IgD-negative memory B cell (primary cell): ENCODE results near the gene MAP1A. TPM values are rescaled to one million over a fixed set of nuclear protein-coding genes. Genes with fewer than 3 reads are reported as not detected.
"Not testable (repeated sequence)": the region's sequence is repeated elsewhere in the genome, so short reads cannot be mapped to it uniquely, and the experiment has no call there.

ENCODE experiments used
- H3K27ac Mint-ChIP-seq, 3 donors: one replicate each; pipeline ENCODE4 v1.8.0; 2020 to 2022; ENCODE audit warnings: mild to moderate bottlenecking in 3 of 3, mixed read lengths in 3 of 3, moderate library complexity in 1 of 3
- H3K27me3 Mint-ChIP-seq: one replicate; pipeline ENCODE4 v1.8.0; 2021; ENCODE audit warnings: mixed read lengths
- H3K36me3 Mint-ChIP-seq: one replicate; pipeline ENCODE4 v1.8.0; 2020; ENCODE audit warnings: mild to moderate bottlenecking, mixed read lengths
- H3K4me1 Mint-ChIP-seq, 3 donors: one replicate each; pipeline ENCODE4 v1.8.0; 2020 to 2022; ENCODE audit warnings: mixed read lengths in 3 of 3, mild to moderate bottlenecking in 1 of 3
- H3K4me3 Mint-ChIP-seq, 4 donors: one replicate each; pipeline ENCODE4 v1.8.0; 2020 to 2022; ENCODE audit warnings: mild to moderate bottlenecking in 4 of 4, mixed read lengths in 4 of 4, moderate library complexity in 3 of 4
- H3K9me3 Mint-ChIP-seq, 3 donors: one replicate each; pipeline ENCODE4 v1.8.0; 2020 to 2021; ENCODE audit warnings: mixed read lengths in 3 of 3, mild to moderate bottlenecking in 1 of 3
- polyA plus RNA-seq: library from polyadenylated mRNA; unstranded; fragments of 300-500 nt; fragmentation: Illumina TruSeq; gene quantifications from one replicate; pipeline ENCODE4 v1.2.3, GENCODE V29; 2021

Gene MAP1A
- polyA plus RNA-seq, 1 donor from 2014 or later, result not detected

DNA sequence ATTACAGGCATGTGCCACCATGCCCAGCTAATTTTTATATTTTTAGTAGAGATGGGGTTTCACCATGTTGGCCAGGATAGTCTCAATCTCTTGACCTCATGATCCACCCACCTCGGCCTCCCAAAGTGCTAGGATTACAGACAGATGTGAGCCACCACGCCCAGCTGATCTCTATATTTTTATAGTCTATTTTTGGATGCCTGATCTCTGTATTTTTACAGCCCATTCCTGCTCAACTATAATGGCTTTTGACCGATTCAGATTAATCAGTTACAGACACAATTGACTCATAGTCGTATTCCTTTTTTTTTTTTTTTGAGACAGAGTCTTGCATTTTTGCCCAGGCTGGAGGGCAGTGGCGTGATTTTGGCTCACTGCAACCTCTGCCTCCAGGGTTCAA, 15.4 kb downstream of the MAP1A start:
- H3K27me3 Mint-ChIP-seq, H3K36me3 Mint-ChIP-seq, H3K4me1 Mint-ChIP-seq, H3K27ac Mint-ChIP-seq, H3K9me3 Mint-ChIP-seq, H3K4me3 Mint-ChIP-seq: not testable (repeated sequence)

DNA sequence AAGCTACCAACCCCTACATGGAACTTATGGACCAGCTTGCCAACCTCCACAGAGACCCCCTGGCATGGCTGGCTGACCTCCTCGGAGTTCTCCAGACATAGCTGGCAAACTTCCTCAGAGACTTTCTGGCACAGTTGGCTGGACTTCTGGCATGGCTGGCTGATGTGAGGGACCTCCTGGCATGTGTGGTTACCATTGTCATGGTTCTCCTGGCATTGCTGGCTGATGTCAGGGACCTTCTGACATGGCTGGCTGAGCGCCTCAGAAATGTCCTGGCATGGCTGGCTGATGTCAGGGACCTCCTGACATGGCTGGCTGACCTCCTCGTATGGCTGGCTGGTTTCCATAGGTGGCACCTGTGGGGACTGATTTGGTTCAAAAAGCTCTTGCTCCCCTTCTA, 17.5 kb downstream of the MAP1A start:
- no peak overlapping the region for H3K4me3 Mint-ChIP-seq
- peaks cover 10% of the 10 kb centered on the region for H3K36me3 Mint-ChIP-seq
- H3K27ac Mint-ChIP-seq, result no peak overlapping the region
- H3K4me1 Mint-ChIP-seq, result no peaks in the 10 kb centered on the region
- H3K27me3 Mint-ChIP-seq, result no peaks in the 10 kb centered on the region
- H3K9me3 Mint-ChIP-seq, result no peaks in the 10 kb centered on the region

DNA sequence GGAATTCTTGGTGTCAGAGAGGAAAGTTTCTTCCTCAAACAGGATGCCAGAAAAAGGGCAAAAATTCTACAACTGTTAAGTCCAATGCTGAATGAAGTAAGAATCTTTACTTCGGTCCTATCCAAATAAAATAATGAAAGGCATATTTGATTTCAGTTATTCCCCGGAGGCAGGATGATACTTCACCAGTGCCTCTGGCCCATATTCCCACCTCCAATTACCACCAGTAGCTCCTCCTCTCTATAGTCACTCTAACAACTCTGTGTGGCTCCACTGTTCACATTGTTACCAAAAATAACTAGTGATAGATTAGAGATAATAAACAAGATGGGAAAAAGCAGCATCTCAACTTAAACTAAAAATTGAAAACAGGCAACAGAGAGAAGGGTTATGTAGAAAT, 20.7 kb downstream of the MAP1A start:
- no peaks in the 10 kb centered on the region for H3K9me3 Mint-ChIP-seq

DNA sequence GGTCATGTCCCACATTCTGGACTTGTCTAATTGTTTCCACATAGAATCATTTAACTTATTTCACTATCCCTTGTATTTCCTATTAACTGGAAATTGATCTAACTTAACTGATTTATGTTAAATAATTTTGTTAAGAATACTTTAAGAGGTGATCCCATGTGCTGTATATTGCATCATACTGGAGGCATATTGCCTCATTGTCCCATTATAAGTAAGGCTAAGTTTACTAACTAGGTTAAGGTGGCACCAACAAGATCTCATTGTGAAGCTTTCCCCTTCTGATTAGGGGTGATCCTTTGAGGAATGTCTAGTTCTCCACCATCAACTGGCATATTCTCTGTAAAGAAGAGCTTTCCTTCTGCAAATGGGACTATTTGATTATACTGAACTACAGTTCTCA, 24.4 kb downstream of the MAP1A start:
- no peak overlapping the region for H3K4me3 Mint-ChIP-seq
- H3K27me3 Mint-ChIP-seq, result no peaks in the 10 kb centered on the region
- no peaks in the 10 kb centered on the region for H3K9me3 Mint-ChIP-seq
- peaks cover 5% of the 10 kb centered on the region for H3K36me3 Mint-ChIP-seq
- no peaks in the 10 kb centered on the region for H3K4me1 Mint-ChIP-seq
- no peak overlapping the region for H3K27ac Mint-ChIP-seq

More for the DNA sequence above, 20.7 kb downstream of the MAP1A start:
- H3K27me3 Mint-ChIP-seq, result no peaks in the 10 kb centered on the region
- H3K36me3 Mint-ChIP-seq, result peaks cover 11% of the 10 kb centered on the region
- no peak overlapping the region for H3K4me3 Mint-ChIP-seq
- H3K27ac Mint-ChIP-seq, result no peak overlapping the region
- H3K4me1 Mint-ChIP-seq, result no peaks in the 10 kb centered on the region

DNA sequence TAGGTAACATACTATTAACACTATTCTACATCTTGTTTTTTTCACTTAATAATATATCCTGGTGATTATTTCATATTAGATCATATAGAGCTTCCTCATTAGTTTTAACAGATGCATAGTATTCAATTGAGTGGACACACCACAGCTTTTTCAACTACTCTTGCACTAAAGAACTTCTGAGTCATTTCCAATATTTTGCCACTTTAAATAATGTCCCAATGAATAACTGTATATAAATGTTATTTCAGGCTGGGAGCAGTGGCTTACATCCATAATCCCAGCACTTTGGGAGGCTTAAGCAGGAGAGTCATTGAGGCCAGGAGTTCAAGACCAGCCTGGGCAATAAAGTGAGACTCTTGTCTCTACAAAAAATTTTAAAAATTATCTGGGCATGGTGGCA, 26.9 kb downstream of the MAP1A start:
- no peaks in the 10 kb centered on the region for H3K27me3 Mint-ChIP-seq
- H3K36me3 Mint-ChIP-seq, result peaks cover 16% of the 10 kb centered on the region

DNA sequence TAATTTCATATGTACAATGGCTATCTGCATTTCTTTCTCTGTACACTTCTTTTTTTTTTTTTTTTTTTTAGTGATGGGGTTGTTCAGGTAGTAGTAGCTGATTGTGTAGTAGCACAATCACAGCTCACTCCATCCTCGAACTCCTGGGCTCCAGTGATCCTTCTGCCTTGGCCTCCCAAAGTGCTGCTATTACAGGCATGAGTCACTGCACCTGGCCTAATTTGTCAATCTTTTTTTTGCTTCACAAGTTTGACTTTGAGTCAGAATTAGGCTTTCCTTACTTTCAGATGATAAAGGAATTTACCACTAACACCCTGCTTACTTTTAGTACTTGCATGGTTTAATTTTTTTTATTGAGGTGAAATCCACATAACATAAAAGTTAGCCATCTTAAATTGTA, 28.0 kb downstream of the MAP1A start:
- Mint-ChIP-seq H3K9me3 (no peaks in the 10 kb centered on the region), H3K27me3 (no peaks in the 10 kb centered on the region), H3K4me1 (no peaks in the 10 kb centered on the region), H3K36me3 (peaks cover 17% of the 10 kb centered on the region), H3K4me3 (no peak overlapping the region), H3K27ac (no peak overlapping the region)

More for the DNA sequence above, 26.9 kb downstream of the MAP1A start:
- Mint-ChIP-seq H3K9me3 (no peaks in the 10 kb centered on the region), H3K4me1 (no peaks in the 10 kb centered on the region), H3K27ac (no peak overlapping the region), H3K4me3 (no peak overlapping the region)

DNA sequence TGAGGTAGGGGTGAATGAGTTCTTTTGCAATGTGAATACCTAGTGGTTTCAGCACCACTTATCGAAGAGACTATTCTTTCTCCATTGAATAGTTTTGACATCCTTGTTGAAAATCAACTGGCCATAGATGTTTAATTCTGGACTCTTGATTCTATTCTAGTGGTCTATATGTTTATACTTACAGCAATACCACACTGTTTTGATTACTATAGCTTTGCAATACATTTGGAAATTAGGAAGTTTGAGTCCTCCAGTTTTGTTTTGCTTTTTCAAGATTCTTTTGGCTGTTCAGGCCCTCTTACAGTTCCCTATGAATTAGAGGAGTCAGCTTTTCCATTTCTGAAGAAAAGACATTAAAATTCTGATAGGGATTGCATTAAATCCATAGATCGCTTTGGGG, 30.1 kb downstream of the MAP1A start:
- Mint-ChIP-seq H3K9me3 (no peaks in the 10 kb centered on the region), H3K36me3 (peaks cover 20% of the 10 kb centered on the region), H3K27ac (no peak overlapping the region), H3K4me3 (no peak overlapping the region), H3K27me3 (no peaks in the 10 kb centered on the region), H3K4me1 (no peaks in the 10 kb centered on the region)

DNA sequence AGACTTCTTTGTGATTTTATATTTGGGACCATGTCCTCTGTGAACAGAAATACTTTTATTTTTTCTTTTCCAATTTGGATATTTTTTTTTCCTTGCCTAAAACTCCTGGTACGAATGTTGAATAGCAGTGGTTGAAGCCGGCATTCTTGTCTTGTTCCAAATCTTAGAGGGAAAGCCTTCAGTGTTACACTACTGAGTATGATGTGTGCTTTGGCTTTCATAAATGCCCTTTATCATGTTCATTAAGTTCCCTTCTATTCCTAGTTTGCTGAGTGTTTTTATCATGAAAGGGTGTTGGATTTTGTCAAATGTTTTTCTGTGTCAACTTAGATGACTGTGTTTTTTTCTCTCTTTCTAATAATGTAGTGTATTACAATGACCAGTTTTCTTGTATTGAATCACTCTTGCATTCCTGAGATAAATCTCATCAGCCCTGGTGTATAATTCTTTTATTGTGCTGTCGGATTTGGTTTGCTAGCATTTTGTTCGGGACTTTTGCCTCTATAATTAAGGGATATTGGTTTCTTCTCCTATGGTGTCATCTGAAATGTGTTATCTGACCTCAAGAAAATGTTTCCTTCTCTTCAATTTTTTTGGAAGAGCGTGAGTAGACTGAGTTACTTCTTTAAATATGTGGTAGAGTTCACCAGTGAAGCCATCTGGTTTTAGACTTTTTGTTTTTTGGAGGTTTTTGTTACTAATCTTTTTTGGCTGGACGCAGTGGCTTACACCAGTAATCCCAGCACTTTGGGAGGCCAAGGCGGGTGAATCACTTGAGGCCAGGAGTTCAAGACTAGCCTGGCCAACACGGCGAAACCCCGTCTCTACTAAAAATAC, 33.3 kb downstream of the MAP1A start:
- Mint-ChIP-seq H3K27me3 (no peaks in the 10 kb centered on the region), H3K27ac (no peak overlapping the region), H3K4me3 (no peak overlapping the region), H3K9me3 (no peaks in the 10 kb centered on the region), H3K36me3 (peaks cover 24% of the 10 kb centered on the region), H3K4me1 (no peaks in the 10 kb centered on the region)

DNA sequence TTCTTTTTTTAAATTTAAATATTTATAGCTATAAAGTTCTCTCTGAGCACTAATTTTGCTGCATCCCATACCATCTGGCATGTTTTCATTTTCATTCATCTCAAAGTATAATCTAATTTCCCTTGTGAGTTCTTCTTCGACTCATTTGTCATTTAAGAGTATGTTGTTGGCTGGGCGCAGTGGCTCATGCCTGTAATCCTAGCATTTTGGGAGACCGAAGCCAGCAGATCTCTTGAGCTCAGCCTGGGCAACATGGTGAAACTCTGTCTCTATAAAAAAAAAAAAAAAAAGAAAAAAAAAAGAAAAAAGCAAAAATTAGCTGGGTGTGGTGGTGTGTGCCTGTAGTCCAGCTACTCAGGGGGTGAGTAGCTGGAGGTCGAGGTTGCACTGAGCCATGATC, 34.8 kb downstream of the MAP1A start:
- no peaks in the 10 kb centered on the region for H3K27me3 Mint-ChIP-seq
- H3K4me3 Mint-ChIP-seq, result no peak overlapping the region
- no peaks in the 10 kb centered on the region for H3K4me1 Mint-ChIP-seq
- peaks cover 16% of the 10 kb centered on the region for H3K36me3 Mint-ChIP-seq
- H3K9me3 Mint-ChIP-seq, result no peaks in the 10 kb centered on the region
- H3K27ac Mint-ChIP-seq, result no peak overlapping the region

DNA sequence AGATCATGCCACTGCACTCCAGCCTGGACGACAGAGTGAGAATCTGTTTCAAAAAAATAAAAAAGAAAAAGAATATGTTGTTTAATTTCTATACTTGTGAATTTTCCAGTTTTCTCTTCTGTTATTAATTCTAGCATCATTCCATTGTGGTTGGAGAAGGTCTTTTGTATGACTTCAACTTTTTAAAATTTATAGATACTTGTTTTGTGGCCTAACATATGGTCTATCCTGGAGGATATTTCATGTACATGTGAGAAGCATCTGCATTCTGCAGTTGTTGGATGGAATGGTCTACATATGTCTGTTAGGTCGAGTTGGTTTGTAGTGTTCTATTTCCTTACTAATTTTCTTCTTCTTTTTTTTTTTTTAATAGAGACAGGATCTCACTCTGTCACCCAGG, 35.6 kb downstream of the MAP1A start:
- Mint-ChIP-seq H3K36me3 (peaks cover 10% of the 10 kb centered on the region), H3K27me3 (no peaks in the 10 kb centered on the region), H3K4me3 (no peak overlapping the region), H3K27ac (no peak overlapping the region), H3K4me1 (peaks cover 0 to 1% (median 0%) of the 10 kb centered on the region in 3 donors), H3K9me3 (no peaks in the 10 kb centered on the region)

DNA sequence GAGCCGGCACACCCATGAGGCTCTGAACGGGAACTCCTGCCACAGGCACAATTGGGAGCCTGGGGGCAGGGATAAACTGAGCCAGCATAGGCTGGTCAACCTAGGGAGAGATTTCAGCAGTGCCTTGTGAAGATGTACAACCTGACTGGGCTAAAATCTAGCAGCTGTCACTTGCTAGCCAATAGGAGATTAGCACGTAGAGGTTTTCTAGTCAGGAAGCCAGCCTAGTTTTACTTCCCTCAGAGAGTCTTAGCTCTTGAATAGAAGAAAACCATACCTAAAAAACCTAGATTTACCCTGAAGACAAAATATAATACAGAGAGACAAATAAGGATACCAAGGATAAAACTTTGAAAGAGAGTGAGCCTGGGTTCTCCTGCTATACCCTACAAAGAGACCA, 45.3 kb downstream of the MAP1A start:
- not testable (repeated sequence) for H3K27ac Mint-ChIP-seq, H3K27me3 Mint-ChIP-seq, H3K4me3 Mint-ChIP-seq, H3K4me1 Mint-ChIP-seq, H3K36me3 Mint-ChIP-seq, H3K9me3 Mint-ChIP-seq

DNA sequence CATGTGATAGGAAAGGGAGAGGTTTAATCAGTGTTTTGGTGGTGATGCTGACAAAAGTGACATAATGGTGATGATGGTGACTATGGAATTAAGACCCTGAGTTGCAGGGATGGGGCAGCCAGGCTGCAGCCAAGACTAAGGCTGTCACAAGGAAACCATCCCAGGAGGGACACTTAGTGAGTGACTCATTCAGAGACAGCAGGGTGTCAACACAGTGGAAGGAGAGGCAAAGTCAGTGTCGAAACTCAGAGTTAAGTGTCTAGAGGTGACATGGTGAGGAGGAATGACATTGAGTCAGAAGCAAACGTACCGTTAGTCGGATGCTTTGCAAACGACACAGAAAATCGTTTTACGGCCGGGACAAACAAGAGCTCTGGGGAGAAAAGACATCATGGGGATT, 46.4 kb downstream of the MAP1A start:
- not testable (repeated sequence) for H3K27ac Mint-ChIP-seq, H3K27me3 Mint-ChIP-seq, H3K4me3 Mint-ChIP-seq, H3K36me3 Mint-ChIP-seq, H3K4me1 Mint-ChIP-seq, H3K9me3 Mint-ChIP-seq

DNA sequence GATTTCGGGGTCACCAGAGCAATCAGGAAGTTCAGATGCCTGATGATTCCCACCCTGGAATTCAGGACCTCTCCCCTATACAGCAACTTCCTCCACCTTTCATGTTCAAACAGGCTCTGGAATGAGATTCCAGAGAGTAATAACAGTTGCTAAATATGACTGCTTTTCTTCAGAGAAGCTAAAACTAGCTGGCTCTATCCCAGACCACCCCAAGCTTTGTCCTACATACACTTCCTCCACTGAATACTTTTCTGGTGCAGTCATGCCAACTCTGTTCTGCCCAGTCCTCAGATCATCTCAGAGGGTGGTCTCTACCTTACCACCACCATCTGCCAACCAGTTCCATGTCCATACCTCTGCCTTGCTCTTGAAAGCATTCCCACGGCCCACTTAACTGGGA, 49.2 kb downstream of the MAP1A start:
- H3K27me3 Mint-ChIP-seq, H3K27ac Mint-ChIP-seq, H3K4me1 Mint-ChIP-seq, H3K36me3 Mint-ChIP-seq, H3K9me3 Mint-ChIP-seq, H3K4me3 Mint-ChIP-seq: not testable (repeated sequence)

DNA sequence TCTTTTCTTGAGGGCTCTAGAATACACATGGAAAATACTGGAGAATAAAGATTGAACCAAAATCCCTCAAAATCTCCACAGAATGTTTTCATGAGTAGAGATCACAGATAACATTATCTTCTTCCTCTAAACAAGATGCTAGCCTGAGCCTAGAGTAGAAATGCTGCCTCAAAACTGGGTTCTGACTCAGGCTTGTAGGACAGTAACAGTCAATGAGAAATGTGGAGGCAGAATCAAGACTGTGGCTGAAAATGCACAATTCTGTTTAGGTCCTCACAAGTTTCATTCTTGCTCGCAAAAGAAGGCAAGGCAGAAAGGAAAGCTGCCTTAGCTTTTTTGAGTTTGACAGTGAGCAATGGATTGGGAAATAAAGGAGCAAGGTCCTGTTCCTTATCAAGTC, 57.2 kb downstream of the MAP1A start:
- not testable (repeated sequence) for H3K27me3 Mint-ChIP-seq, H3K36me3 Mint-ChIP-seq, H3K4me3 Mint-ChIP-seq

More for the DNA sequence above, 57.2 kb downstream of the MAP1A start:
- H3K27ac Mint-ChIP-seq, H3K4me1 Mint-ChIP-seq, H3K9me3 Mint-ChIP-seq: not testable (repeated sequence)
